H1 (cell line): ENCODE results near the gene FGD6.

Experiments used
- CHD2 ChIP-seq: IDR thresholded peaks from 2 replicates; pipeline ENCODE4 v1.6.1; 2012; ENCODE audit warnings: low read length, improper control_type of control experiment
- EGR1 ChIP-seq: IDR thresholded peaks from 2 replicates; pipeline ENCODE4 v1.6.1; 2011; ENCODE audit warnings: low read depth, low read length, borderline replicate concordance
- HDAC6 ChIP-seq: IDR thresholded peaks from one replicate; pipeline ENCODE4 v1.7.1; 2012; ENCODE audit warnings: low read depth, mild to moderate bottlenecking, inconsistent platforms, low read length, moderate library complexity
- POLR2A ChIP-seq, 2 experiments: IDR thresholded peaks; 1 replicate in 1 of 2; 2 replicates in 1 of 2; pipeline ENCODE4 v1.6.1; 2011; ENCODE audit warnings: low read depth in 2 of 2, low read length in 2 of 2, mild to moderate bottlenecking in 2 of 2; ENCODE audit errors: control extremely low read depth in 1 of 2
- SP2 ChIP-seq: IDR thresholded peaks from 2 replicates; pipeline ENCODE4 v1.6.1; 2012; ENCODE audit warnings: mild to moderate bottlenecking, low read length, inconsistent platforms
- TEAD4 ChIP-seq: IDR thresholded peaks from 2 replicates; pipeline ENCODE4 v1.6.1; 2012; ENCODE audit warnings: low read depth, low read length, inconsistent platforms, mixed read lengths
- YY1 ChIP-seq: IDR thresholded peaks from 2 replicates; pipeline ENCODE4 v1.6.1; 2011; ENCODE audit warnings: low read depth, mild to moderate bottlenecking, low read length
- TF ChIP-seq, protein P1 (sequence below), 3 experiments: IDR thresholded peaks; 1 replicate in 2 of 3; 2 replicates in 1 of 3; pipeline versions ENCODE4 v1.5.1 to v1.6.1; 2011; ENCODE audit warnings: low read length in 3 of 3, mild to moderate bottlenecking in 3 of 3, inconsistent platforms in 2 of 3, low read depth in 1 of 3, moderate library complexity in 1 of 3; ENCODE audit not compliant: insufficient read depth in 1 of 3; ENCODE audit errors: control extremely low read depth in 1 of 3

DNA sequence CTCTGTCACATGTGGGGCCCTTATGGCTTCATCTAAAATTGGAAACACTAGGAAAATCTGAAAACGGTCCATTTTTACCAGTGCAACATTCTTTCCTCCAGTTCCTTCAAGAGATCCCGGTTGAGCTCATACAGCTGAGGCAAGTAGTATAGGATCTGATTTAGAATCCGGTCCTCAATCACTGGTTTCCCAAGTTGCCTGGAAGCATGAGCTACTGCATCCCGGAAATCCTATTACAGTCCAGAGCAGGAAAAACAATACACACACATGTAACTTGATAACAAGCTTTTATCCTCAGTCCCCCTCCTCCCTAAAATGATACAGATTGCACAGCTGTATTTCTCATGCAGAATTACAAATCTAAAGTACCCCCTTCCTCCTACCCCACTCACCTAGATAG lies 76.0 kb downstream of the FGD6 start:
- no peak for TF ChIP-seq EGR1
- TF ChIP-seq CHD2: no peak
- no peak for TF ChIP-seq SP2
- TF ChIP-seq YY1: no peak
- no peak for TF ChIP-seq POLR2A (IDR thresholded peaks at IDR 0.05; ENCODE audit: control extremely low read depth in 1 of 2, low read depth in 2 of 2, low read length in 2 of 2)
- TF ChIP-seq, protein P1, sequence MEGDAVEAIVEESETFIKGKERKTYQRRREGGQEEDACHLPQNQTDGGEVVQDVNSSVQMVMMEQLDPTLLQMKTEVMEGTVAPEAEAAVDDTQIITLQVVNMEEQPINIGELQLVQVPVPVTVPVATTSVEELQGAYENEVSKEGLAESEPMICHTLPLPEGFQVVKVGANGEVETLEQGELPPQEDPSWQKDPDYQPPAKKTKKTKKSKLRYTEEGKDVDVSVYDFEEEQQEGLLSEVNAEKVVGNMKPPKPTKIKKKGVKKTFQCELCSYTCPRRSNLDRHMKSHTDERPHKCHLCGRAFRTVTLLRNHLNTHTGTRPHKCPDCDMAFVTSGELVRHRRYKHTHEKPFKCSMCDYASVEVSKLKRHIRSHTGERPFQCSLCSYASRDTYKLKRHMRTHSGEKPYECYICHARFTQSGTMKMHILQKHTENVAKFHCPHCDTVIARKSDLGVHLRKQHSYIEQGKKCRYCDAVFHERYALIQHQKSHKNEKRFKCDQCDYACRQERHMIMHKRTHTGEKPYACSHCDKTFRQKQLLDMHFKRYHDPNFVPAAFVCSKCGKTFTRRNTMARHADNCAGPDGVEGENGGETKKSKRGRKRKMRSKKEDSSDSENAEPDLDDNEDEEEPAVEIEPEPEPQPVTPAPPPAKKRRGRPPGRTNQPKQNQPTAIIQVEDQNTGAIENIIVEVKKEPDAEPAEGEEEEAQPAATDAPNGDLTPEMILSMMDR (IDR thresholded peaks at IDR 0.05; ENCODE audit: control extremely low read depth in 1 of 3, insufficient read depth in 1 of 3, low read depth in 1 of 3, low read length in 3 of 3): no peak
- no peak for TF ChIP-seq HDAC6
- no peak for TF ChIP-seq TEAD4
